Amniotic epithelial cell (primary cell): Measurements from ENCODE around the gene CAND2.
A peak's percentile ranks its signal among the peaks of the same experiment; 100 is the strongest.

ENCODE experiments used
- DNase-seq: peaks from one replicate; pipeline ENCODE4 v3.0.0-alpha.2; 2010; ENCODE audit warnings: low read depth

Gene CAND2

DNA sequence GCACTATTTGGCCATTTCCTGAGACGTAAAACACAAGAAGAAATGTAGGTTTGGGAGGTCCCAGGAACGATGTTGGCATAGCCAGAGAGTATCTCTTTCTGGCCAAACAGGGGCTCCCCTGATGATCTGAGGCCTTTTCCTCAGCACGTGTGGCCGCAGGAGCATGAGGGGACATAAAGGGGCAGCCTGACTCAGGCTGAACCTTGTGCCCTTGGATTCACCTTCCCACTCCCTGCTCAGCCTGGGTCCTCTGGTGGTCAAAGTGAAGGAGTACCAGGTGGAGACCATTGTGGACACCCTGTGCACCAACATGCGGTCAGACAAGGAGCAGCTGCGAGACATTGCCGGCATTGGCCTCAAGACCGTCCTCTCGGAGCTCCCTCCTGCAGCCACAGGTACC, 10.6 kb downstream of the CAND2 start:
- DNase-seq, result no peak

DNA sequence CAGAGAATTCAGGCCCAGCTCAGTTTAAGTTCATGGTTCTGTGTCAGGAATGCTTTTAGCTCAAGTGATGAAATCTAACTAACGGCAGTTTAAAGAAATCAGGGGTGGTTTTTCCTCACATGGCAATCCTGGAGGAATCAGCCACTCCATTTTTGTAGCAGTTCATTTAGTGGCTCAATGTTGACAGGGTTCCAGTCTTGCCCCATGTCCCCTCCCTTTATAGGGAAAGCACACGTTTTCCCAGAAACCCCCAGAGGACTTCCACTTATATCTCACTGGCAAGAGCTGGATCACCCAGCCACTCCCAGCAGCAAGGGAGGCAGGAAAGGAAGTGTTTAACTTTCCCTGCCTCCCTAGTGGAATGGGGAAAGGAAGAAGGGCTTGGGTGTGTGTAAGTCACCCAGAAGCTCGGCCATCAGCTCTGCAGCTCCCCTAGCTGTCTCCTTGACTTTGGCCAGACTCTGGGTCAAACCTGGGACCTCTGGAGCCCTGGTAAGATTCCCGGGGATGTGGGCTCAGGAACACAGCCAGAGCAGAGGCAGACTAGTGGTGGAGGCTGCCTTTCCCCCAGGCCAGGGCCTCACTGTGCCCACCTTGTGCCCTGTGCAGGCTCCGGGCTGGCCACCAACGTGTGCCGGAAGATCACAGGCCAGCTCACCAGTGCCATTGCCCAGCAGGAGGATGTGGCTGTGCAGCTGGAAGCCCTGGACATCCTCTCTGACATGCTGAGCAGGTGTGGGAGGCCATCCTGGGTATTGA, 11.3 kb downstream of the CAND2 start:
- no peak for DNase-seq

DNA sequence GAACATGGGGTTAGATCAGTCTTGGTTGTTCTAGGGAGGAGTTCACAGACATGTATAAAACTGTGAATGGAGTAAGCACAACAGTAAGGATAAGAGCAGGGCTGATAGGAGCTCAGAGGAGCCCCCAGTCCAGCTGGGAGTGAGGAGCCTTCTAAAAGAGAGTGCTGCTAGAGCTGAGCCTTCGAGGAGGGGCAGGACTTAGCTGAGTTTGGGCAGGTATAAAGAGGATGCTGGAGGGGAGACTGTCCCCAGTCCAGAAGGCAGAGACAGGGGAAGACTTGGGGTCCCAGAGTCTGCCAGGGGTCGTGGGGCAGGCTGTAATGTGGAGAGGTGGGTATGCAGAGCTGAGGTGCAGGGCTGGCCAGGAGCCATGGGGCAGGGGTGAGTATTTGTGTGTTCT, 12.1 kb downstream of the CAND2 start:
- no peak for DNase-seq

DNA sequence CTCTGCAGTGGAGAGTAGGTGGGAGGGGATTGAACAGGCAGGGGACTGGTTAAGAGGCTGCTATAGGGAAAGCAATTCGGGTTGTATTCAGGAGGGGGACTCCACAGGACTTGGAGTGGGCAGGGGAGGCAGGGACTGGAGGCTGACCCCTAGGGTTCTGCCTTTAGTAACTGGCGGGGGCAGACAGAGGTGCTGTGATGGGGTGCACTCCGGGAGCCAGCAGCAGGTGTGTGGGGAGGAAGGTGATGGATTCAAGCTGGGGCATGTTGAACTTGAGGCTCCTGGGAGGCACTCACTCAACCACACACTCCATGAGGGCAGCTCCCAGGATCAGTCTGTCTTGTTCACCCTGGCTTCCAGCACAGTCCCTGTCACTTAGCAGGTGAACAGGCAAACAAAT, 12.5 kb downstream of the CAND2 start:
- DNase-seq, result no peak

DNA sequence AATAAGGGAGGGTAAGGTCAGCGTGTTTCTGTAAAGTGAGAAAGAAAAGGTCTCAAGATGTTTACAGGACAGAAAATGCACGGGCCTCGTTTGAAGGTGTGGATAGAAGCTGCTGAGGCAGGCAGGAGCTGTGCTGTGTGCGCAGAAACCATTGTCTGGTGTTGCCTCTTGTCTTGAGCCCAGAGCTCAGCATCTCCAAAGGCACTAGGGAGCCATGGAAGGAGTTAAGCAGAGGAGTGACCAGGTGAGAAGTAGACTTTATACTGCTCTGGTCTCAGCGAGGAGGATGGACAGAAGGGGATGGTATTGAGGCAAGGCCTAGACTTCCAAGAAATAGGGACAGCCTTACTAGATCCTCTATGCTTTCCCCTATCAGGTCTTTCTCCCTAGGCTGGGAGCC, 13.0 kb downstream of the CAND2 start:
- no peak for DNase-seq

DNA sequence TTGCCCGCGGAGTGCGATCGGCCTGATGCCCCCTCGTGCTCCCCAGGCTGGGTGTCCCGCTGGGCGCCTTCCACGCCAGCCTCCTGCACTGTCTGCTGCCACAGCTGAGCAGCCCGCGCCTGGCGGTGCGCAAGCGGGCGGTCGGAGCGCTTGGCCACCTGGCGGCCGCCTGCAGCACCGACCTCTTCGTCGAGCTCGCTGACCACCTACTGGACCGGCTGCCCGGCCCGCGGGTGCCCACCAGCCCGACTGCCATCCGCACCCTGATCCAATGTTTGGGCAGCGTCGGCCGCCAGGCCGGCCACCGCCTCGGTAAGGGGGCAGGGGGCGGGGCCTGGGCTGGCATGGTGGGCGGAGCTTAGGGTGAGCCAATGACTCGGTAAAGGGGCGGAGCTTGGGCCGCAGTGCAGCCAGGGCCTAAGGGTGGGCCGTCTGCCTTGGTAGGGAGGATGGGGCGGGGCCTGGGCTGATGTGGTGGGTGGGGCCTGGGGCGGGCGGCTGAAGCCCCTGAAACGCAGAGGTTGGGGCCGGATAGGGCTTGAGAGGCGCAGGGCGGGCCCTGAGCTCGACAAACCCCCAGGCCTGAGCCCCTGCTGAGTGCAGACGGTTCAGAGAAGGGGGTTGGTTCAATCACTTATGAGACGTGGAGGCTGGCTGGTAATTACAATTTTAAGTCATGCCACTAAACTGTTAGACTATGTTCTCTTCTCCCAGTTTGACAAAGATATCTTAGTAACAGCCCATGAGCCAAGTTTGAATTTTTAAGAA, 13.7 kb downstream of the CAND2 start:
- peak; percentile 78 for DNase-seq

DNA sequence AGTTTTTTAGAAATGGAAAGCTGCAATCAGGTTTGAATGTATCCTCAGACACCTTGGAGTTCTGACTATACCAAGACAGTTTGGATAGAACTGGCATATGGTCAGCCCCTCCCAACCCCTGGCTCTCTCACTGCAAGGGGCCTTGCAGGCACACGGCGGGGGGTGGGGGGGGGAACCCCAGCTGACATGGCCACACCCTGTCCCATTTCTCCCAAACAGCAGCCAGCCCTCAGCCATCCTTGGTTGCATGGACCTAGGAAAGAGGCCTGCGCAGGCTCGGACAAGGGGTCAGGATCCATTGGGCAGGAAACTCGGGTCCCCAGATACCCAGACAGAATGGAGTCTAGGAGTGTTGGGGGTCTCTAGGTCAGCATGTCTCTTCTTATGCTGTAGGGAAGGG, 14.5 kb downstream of the CAND2 start:
- DNase-seq, result no peak

DNA sequence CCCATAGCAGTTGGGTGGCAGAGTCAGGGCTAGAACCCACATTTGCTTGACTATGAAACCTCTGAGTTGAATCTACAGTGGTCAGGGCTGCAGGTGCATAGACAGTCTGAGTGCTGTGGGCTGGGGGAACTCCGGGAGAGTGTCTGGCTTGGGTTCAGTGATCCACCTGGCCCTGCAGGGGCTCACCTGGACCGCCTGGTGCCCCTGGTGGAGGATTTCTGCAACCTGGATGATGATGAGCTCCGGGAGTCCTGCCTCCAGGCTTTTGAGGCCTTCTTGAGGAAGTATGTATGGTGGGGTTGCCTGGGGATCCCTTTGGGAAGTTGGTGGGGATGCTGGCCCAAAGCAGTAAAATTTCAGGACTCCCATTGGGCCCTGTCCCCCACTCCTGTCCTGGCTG, 16.3 kb downstream of the CAND2 start:
- DNase-seq, result no peak

DNA sequence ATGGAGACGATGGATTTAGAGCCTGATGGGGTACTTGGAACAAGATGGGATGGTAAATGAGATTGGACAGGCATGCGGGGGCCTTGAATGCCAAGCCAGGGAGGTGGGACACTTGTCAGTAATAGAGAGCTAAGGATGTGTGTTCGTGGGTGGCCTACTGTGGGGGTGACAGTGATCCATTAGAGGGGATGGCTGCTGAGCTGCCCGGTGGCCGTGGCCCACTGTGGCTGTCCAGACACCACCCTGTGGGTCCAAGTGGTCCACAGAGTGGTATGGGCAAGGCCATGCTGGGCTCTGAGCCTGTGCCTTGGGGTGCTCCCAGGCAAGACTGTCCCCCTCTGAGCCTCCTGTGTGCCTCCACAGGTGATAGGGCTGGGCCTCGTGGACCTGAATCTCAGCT, 17.5 kb downstream of the CAND2 start:
- DNase-seq, result no peak

DNA sequence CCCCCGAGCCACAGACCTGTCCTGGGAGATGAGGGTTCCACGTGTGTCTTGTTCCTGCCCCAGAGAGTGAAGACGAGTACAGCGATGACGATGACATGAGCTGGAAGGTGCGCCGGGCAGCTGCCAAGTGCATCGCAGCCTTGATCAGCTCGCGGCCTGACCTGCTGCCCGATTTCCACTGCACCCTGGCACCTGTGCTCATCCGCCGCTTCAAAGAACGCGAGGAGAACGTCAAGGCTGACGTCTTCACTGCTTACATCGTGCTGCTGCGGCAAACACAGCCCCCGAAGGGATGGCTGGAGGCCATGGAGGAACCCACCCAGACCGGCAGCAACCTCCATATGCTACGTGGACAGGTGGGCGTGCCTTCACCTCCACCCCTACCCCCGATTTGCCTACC, 18.6 kb downstream of the CAND2 start:
- DNase-seq, result no peak

DNA sequence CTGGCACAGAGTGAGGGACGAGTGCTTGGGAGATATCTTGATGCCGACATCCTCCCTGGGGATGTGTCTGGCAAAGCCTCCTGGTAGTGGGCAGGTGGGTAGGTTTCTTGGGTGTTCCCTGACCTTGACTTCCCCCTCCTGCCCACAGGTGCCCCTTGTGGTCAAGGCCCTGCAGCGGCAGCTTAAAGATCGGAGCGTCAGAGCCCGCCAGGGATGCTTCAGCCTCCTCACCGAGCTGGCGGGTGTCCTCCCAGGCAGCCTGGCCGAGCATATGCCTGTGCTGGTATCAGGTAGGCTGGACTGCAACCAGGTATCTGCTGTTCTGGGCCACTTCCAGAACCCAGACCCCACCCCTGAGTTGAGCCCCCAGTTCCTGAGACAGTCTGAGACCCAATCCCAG, 19.2 kb downstream of the CAND2 start:
- DNase-seq, result no peak

DNA sequence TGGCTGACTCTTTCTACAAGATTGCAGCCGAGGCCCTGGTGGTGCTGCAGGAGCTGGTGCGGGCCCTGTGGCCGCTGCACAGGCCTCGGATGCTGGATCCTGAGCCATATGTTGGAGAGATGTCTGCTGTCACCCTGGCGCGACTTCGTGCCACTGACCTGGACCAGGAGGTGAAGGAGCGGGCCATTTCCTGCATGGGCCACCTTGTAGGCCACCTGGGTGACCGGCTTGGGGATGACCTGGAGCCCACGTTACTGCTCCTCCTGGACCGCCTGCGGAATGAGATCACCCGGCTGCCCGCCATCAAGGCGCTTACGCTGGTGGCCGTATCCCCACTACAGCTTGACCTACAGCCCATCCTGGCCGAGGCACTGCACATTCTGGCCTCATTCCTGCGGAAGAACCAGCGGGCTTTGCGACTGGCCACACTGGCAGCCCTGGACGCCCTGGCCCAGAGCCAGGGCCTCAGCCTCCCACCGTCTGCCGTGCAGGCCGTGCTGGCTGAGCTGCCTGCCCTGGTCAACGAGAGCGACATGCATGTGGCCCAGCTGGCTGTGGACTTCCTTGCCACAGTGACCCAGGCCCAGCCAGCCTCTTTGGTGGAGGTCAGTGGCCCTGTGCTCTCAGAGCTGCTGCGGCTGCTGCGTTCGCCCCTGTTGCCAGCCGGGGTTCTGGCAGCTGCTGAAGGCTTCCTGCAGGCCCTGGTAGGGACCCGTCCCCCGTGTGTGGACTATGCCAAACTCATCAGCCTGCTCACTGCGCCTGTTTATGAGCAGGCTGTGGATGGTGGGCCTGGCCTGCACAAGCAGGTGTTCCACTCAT, 20.3 kb downstream of the CAND2 start:
- no peak for DNase-seq

DNA sequence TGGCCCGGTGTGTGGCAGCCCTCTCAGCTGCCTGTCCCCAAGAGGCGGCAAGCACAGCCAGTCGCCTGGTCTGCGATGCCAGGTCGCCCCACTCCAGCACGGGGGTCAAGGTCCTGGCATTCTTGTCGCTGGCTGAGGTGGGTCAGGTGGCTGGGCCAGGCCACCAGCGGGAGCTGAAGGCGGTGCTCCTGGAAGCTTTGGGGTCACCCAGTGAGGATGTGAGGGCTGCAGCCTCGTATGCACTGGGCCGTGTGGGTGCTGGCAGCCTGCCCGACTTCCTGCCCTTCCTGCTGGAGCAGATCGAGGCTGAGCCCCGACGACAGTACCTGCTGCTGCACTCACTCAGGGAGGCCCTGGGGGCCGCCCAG, 20.8 kb downstream of the CAND2 start:
- no peak for DNase-seq

DNA sequence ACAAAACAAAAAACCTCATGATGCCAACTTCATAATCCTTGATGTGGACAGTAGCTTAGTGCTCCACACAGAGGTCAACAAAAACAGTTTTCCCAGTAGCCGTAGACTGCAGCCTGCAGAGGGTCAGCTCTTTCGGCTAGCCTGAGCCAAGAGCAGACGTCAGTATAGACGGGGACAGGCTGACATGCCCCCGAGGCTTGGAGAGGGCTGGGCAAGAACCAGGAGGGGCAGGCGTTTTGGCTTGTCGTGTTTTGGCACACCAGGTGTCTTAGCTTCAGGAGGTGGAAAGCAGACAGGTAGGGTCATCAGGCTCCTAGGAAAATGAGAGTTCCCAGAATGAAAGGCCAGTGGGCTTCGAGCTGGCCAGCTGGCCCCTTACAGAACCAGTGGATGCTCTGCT, 21.8 kb downstream of the CAND2 start:
- DNase-seq, result no peak

DNA sequence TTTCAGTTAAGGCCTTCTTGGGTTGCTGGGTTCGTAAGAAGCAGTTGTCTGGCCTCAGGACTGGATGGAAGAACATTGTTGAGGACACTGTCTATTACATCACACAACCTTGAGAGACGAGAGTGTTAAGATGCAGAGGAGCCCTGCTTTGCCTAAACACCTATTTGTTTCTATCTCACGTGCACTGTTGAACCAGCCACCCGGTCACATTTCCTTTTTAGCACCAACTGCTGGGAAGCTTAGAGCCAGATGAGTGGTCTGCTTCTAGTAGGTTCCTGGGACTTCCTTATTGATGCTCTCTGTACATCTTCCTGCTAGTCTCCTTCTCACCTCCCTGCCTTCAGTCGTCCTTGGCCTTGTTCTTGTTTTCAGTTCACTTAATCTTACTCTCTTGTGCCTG, 22.3 kb downstream of the CAND2 start:
- DNase-seq, result no peak

DNA sequence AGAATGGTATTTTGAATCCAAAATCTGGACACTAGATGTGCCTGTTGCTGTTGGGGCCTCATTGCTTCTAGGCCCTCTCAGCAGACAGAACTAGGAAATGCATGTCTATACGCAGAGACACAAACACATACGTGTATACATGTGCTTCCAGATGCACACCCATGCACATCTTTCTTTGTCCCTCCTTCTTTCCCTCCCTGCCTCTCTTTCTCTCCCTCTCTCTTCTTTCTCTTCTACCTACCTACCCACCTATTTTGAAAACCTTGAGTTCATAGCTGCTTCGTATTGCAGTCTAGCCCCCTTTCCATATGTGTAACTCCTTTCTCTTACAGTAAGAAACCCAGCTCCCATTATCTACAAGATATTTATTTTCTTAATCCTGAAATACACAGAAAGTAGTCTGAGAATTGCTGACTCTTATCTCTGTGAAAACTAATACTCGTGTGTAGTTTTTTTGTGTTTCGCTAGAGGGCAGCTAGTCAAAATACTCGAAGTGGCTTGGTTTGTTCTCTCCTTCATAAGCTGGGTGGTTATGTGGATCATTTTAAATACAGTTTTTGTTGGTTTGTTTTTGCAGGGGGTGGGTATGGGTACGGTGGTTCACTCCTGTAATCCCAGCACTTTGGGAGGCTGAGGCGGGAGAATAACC, 26.4 kb downstream of the CAND2 start:
- DNase-seq, result peak; percentile 47

DNA sequence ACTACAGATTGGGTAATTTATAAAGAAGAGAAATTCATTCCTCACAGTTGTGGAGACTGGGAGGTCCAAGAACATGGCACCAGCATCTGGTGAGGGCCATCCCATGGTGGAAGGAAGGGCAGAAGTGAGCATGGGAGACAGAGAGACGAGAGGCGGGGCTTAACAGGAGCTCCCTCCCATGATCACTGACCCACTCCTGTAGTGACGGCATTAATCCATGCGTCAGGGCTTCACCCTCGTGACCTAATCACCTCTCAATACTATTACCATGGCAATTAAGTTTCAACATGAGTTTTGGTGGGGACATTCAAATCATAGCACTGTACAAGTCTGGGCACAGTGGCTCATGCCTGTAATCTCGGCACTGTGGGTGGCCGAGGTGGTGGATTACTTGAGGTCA, 27.8 kb downstream of the CAND2 start:
- no peak for DNase-seq

DNA sequence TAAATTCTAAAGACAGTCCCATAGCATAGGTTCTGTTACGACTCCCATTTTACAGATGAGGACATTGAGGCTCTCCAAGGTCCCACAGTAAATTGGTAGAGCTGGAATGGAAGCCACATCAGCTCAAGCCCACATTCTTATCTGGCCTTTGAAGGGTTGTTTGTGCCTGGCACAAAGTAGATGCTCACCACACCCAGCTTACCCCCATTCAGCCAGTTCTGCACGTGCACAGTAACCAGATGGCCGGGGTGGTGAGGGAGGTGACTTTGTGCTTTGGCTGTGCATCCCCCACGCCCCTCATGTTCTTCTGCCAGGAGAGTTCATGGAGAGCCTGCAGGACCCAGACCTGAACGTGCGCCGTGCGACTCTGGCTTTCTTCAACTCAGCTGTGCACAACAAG, 28.7 kb downstream of the CAND2 start:
- DNase-seq, result no peak

DNA sequence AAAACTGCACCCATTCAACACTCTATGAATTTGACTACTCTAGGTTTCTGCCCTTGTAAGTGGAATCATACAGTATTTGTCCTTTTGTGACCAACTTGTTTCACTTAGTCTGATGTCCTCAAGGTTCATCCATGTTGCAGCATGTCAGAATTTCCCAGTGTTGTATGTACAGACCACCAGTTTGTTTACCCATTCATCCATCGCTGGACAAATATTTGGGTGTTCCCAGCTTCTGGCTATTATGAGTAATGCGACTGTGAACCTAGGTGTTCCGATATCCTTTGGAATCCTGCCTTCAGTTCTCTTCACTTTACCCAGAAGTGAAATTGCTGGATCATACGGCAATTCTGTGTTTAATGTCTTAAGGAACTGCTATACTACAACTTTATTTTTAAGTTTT, 32.3 kb downstream of the CAND2 start:
- DNase-seq, result no peak

DNA sequence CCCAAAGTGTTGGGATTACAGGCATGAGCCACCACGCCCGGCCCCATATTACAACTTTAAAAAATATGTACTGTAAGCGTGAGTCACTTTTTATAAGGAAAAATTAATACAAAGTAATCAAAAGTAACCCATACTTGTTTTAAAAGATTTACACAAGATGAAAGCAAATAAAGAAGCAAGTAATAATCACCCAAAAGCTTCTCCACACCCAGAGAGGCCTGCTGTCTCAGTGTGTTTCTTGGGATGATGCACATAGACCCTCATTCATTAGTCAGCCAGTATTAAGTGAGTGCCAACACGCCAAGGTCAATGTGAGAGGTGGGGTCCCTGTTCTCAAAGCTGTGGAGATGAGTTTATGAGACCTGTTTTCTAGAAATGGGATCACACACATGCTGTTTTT, 32.9 kb downstream of the CAND2 start:
- DNase-seq, result no peak

DNA sequence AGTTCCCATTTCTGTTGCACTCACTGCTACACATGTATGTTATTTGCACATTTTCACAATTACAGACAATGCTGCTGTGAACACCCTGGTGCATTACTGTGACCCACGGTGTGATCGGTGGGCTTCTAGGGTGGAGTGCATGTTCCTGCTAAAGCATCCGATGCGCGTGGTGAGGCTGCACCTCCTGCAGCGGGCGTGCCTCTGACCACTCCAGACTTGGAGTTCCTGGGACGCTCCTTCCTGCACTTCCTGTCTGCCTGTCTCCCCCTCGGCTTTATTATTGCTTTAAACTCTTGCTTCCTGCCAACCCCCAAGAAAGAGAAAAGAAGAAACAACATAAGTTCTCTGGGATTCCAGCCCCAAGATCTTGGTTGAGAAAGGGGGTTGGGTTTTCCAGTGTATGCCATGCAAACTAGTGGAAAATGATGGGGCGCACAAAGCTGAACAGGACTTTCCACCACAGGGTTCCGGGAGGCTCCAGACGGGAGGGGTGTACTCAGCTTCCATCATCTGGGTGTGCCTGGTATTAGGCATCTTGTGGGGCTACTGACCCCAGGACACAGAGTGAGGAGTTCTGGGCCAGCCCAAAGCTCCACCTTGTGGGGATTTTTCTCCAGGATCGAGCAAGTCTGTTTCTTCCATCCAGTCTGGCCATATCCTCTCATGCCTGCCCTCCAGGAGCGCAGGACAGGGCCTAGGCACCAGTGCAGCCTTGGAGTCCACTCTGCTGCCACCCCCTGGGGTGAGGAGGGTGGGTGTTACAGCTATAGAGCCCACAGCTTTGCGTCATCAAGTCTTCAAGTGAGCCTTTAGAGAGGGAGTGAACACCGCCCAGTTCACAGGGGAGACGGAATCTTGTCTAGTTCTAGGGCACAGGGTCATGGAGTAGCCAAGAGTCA, 33.7 kb downstream of the CAND2 start:
- no peak for DNase-seq

DNA sequence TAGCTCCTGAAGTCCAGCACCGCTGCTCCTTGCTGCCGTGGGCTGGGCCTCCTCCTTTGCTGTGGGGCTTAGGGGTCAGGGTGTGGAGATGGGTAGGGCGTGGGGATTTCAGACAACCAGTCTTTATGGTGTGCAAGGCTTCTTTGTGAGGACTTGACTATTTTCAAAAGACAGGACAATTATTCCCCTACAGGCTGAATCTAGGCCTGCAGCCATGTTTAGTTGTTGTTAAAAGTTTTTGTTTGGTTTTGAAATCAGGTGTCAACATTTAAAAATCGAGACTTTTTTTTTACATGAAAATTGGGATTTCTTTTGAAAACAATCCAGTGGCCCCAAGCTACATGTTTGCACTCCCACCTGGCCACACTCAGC, 34.3 kb downstream of the CAND2 start:
- no peak for DNase-seq
